HG03571 (cell line): ENCODE data around the gene TCAIM.

Experiments
- ATAC-seq: cut with Tn5 transposase; IDR thresholded peaks from one replicate; pipeline ENCODE4 v1.9.1; 2021; ENCODE audit not compliant: unreplicated experiment

TCAIM gene, protein sequence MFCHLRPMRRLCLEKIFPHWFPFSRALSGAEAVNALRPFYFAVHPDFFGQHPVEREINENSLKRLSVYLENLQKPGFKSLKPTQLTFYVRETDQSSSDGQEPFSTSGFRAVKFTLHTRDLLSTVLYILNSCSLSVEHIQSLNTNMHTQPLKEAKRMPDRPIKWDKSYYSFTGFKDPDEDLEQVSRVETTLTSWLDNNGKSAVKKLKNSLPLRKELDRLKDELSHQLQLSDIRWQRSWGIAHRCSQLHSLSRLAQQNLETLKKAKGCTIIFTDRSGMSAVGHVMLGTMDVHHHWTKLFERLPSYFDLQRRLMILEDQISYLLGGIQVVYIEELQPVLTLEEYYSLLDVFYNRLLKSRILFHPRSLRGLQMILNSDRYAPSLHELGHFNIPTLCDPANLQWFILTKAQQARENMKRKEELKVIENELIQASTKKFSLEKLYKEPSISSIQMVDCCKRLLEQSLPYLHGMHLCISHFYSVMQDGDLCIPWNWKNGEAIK

GRCh38 chr3:44338010-44338827 is at the start of gene TCAIM:
Gene TCAIM (plus strand): TSS chr3:44338766. CDS start chr3:44354783, 16,017 bp downstream.
- ATAC-seq = peak; percentile 91

DNA sequence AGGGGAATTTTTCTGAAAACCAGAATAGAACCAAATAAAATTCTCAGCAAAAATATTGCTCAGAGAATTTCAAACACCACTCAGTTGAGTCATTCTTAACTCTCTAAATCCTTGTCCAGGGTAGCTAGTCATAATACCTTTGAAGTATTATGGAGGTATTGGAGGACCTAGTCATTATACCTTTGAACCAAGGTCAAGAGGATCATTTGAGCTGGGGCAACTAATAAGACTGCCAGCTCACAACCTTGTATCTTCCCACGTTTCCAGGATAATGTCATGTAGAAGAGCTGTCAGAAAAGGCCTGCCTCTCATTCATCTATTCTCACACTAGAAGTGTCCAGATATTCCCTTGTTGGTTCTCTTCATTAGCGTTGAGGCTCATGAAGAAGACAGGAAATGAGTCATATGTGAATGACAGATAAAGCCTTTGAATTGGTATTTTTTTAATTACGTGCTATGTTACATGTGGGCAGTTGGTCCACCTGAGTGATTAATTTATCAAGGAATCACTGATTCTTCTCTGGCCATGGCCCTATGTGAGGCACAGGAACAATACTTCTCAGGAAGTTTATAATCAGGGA is 48.6 kb upstream of the TCAIM start:
- no peak for ATAC-seq

- no peak for ATAC-seq
Observed at GRCh38 chr3:44292276-44292675, 46.3 kb upstream of the TCAIM start.

- ATAC-seq = no peak
Observed at GRCh38 chr3:44292947-44293346, 45.6 kb upstream of the TCAIM start.

DNA sequence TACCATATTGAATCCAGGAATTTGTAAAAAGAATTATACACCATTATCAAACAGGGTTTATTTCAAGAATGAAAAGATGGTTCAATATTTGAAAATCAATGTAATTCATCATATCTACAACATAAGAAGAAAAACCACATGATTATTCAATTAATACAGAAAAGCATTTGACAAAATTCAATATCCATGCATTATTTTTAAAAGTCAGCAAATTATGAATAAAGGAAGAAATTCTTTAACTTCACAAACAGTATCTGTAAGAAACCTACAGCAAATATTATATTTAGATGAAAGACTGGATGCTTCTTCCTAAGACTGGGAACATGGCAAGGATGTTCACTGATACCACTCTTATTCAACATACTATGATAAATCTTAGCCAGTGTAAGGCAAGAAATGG is 41.3 kb upstream of the TCAIM start:
- ATAC-seq = no peak

- ATAC-seq = no peak
Observed at GRCh38 chr3:44301746-44302145, 36.8 kb upstream of the TCAIM start.

- no peak for ATAC-seq
Observed at GRCh38 chr3:44309500-44309899, 29.1 kb upstream of the TCAIM start.

- ATAC-seq = no peak
Observed at GRCh38 chr3:44318891-44319311, 19.7 kb upstream of the TCAIM start.

DNA sequence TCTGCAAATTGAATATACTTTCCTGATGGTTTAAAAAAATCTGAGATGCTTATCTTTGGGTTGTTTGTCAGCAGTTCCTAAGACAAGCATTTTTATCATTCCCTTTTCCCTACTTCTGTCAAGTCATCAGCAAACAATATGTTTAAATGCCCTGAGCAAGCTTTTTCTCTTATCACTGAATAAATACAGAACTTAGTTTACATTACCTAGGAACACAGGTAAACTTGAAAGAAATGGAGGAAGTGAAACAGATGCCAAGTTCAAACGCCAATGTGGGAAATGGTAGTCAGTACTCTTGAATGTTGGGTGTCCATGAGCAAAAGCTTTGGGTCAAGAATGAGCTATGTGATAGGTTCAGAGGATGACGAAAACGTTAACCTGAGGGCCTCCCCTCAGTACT is 17.2 kb upstream of the TCAIM start:
- ATAC-seq = no peak

DNA sequence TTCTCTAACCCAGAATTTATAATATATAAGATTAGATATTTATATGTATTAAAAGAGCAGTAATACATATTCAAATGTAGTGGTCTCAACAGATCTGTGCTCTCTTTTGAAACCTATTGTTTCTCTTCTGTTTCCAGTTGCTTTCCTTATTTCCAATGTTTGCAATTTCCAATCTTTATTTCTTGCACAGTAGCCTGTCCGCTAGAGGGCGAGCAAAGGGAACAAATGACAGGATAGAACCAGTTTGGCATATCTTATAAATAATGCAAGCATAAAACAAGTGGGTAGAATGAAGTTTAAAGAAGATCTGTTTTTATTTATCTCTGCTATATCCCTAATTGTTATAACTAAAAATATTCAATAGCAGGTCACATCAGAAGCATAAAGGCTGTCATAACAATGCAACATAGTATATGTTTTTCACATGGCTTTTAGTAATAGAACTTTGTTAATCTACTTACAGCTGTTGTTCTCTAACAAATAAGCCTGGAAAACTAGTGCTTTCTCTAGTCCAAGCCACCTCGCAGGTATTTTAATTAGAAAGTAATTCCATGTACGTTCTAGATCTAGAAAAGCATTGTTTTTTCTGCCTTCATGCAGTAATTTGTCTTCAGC is 15.1 kb upstream of the TCAIM start:
- no peak for ATAC-seq

DNA sequence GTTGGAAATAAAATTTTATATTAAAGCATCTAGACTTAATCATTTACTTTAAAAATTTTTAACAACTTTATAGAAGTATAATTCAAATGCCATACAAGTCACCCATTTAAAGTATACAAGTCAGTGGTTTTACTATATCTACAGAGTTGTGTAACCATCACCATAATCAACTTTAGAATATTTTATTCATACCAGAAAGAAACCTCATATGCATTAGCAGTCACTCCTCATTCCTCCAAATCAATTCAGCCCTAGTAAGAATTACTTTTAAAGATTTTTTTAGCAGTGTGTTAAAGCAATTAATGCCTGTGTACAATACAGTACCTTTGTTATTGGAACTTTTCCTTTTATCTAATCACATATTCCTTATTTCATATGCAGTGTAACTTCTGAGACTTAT is 14.0 kb upstream of the TCAIM start:
- ATAC-seq = no peak

- ATAC-seq = no peak
Observed at GRCh38 chr3:44326019-44326418, 12.5 kb upstream of the TCAIM start.

DNA sequence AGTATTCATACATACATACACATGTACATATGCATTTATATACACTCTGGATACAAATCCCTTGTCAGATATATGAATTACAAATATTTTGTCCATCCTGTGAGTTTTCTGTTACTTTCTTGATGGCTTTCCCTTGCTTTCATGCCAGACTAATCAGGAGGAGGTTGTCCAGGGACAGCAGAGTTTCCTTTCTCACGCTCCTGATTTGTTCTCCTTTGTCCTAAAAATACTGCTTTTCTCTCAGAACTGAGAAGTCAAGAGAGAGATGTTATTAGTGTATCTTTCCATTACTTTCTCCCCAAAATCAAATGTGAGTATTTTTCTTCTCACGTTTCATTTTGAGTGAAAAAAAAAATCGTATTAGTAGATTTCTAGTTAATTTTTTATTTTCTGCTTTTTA is 12.1 kb upstream of the TCAIM start:
- no peak for ATAC-seq

DNA sequence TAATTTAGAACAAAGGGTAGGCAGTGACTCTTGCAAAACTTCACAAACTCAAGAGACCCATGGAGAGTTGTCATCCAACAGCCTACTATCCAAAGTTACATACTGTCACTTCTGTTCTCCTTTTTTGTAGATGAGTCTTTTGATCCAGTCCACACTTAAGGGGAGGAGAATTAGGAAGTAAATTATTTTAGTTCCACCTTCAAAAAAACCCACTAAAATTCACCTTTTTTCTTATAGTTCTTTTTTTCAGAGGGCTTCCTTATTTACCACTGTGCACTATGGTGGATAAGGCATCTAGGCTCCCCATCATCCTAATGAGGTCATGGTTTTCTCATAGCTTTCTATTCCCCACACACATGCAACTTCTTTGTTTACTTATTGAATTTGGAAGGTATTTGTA is 8.6 kb upstream of the TCAIM start:
- no peak for ATAC-seq

GRCh38 chr3:44330444-44330843 is 8.1 kb upstream of the TCAIM start:
- no peak for ATAC-seq

DNA sequence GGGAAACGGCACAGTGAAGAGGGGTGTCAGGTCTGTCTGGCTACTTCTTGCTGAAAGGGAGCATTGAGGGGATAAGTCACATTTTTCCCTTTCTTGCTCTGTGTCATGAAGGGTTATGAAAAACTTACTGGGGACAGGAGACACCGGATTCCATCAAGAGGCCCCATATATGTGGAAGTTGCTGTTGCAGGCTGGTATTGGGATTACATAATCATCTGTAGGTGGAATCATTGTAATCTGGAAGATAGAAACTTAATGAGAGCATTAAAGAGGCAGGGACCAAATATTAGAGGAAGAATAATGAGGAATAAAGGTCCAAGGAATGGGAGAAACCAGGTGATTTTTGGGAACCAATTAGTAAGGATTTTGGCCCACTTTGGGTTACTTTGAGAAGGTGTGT is 4.2 kb upstream of the TCAIM start:
- no peak for ATAC-seq

GRCh38 chr3:44337248-44337785 is 1.2 kb upstream of the TCAIM start:
- no peak for ATAC-seq

GRCh38 chr3:44338828-44339127 is 212 bp downstream of the TCAIM start:
- ATAC-seq = no peak

DNA sequence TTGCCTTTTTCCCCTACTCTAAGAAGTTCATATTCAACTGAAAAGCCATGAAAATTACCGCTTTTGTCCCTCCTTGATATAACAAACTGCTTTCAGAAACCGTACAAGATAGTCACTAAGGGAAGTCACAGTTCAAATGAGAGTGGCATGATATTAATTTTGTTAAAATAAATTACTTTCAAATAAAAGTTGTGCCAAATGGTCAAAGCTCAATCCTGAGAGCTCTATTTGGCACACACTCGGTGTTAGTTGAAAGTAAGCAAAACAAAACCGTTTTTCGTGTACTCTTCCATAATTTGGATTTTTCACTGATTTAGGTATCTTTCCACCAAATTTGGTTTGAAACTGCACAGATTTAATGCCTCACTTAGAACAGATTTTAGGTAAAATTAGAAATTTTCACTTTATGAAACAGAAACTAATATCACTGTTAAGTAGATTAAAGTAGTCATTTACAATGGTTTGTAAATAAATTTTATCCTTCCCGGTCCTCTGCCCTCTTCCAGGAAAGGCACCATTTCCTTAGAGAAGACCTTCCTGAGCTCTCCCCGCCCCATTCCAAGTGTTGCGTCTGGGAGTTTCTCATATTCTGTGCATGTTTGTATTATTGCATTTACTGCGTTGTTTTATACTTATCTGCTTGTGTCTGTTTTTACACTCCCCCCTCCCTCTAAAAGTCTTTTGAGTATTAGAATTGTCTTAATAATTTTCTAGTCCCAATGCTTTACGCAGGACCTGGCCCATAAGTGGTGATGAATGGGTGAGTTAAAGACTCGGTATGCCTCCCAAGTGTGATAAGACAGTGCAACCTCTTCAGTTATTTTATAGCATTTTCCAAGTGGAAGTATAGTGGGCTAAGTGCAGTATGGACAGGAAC is 853 bp downstream of the TCAIM start:
- no peak for ATAC-seq

DNA sequence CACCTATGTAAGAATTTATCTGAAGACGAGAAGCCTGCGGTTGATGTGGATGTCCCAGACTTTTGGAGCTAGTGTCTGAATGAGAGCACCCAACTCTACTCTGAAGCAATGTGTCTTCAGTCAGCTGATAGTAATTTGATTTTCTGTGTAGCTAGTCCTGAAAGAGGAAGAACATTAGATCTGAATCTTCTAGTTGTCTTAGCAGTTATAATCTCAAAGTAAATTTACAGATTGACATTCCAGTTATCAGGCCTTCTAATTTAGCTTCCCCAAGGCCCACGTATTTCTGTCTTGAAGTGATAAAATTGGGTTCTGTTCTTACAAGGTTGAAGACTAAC is 1.5 kb downstream of the TCAIM start:
- no peak for ATAC-seq
